ENCODE data around the gene PTPN1. TPM values are rescaled to one million over a fixed set of nuclear protein-coding genes. Genes with fewer than 3 reads are reported as not detected.

PTPN1 gene
- total and polyA plus RNA-seq, 4 donors: 5.8 to 10.6 (median 9.7) TPM

- Histone ChIP-seq H3K27ac (ENCODE audit: low read depth in 1 of 2, low read length in 2 of 2) (no peak overlapping the region), H3K4me3 (ENCODE audit: low read depth in 1 of 3, low read length in 3 of 3) (no peak overlapping the region), H3K4me1 (ENCODE audit: control insufficient read depth in 4 of 4, insufficient read depth in 4 of 4, low read length in 3 of 4) (peaks cover 0 to 1% (median 0%) of the 10 kb centered on the region in 4 donors), H3K9me3 (ENCODE audit: control insufficient read depth in 4 of 4, low read length in 3 of 4) (no peaks in the 10 kb centered on the region), H3K36me3 (ENCODE audit: control insufficient read depth in 4 of 4, insufficient read depth in 3 of 4, low read depth in 1 of 4, low read length in 3 of 4) (no peaks in the 10 kb centered on the region), H3K27me3 (ENCODE audit: control insufficient read depth in 4 of 4, insufficient read depth in 4 of 4, low read length in 3 of 4) (no peaks in the 10 kb centered on the region), H3K9ac (ENCODE audit: low read depth in 1 of 2, low read length in 2 of 2) (no peak overlapping the region)
- 81% methylated on average over 7 of the region's 7 CpGs for WGBS
- no peak for DNase-seq (ENCODE audit: low spot score)
- TF ChIP-seq TAF1 (conservative IDR thresholded peaks at IDR 0.05): no peak
- no peak for TF ChIP-seq RXRA (IDR thresholded peaks at IDR 0.05)
- TF ChIP-seq EGR1 (IDR thresholded peaks at IDR 0.05; ENCODE audit: low read depth in 2 of 2): no peak
Measured at GRCh38 chr20:50629670-50630045, 119.5 kb downstream of the PTPN1 start.

DNA sequence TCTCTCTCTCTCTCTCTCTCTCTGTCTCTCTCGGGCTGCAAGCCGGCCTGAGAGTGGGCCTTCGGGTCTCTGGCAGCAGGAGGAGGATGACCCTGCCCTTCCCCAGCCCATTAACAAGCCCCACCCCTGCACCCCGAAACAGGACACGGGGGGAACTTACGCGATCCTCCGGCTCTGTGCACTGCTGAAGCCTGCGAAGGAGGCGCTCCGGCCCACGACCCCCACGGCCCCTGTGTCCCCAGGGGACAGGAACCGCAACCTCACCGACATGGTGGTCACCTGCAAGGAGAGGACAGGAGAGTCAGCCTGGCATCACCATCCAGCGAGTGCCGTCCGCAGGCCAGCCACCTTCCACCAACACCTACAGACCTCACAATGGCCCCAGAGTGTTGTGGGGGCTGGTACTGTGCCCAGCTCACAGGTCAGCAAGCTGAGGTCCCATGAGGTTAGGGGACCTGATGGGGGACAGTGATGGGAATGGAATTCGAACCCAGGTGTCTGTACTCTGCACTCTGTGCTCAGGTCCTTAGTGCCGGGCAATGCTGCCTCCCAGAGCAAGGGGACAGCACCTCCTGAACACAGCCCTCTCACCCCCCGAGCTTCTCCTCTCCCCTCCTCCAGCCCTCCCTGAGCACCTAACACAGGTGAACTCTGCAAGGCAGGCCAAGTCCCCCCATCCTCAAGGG is 120.5 kb downstream of the PTPN1 start:
- TF ChIP-seq RXRA (IDR thresholded peaks at IDR 0.05): no peak
- TF ChIP-seq ZBTB33 (IDR thresholded peaks at IDR 0.05): no peak
- TF ChIP-seq FOXA2 (IDR thresholded peaks at IDR 0.05): no peak
- no peak for TF ChIP-seq RAD21 (IDR thresholded peaks at IDR 0.05)
- TF ChIP-seq HNF4G (IDR thresholded peaks at IDR 0.05): no peak
- TF ChIP-seq REST (IDR thresholded peaks at IDR 0.05): no peak
- TF ChIP-seq HNF4A (conservative IDR thresholded peaks at IDR 0.05): no peak
- no peak for TF ChIP-seq YY1 (IDR thresholded peaks at IDR 0.05)
- TF ChIP-seq, protein P1, sequence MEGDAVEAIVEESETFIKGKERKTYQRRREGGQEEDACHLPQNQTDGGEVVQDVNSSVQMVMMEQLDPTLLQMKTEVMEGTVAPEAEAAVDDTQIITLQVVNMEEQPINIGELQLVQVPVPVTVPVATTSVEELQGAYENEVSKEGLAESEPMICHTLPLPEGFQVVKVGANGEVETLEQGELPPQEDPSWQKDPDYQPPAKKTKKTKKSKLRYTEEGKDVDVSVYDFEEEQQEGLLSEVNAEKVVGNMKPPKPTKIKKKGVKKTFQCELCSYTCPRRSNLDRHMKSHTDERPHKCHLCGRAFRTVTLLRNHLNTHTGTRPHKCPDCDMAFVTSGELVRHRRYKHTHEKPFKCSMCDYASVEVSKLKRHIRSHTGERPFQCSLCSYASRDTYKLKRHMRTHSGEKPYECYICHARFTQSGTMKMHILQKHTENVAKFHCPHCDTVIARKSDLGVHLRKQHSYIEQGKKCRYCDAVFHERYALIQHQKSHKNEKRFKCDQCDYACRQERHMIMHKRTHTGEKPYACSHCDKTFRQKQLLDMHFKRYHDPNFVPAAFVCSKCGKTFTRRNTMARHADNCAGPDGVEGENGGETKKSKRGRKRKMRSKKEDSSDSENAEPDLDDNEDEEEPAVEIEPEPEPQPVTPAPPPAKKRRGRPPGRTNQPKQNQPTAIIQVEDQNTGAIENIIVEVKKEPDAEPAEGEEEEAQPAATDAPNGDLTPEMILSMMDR (IDR thresholded peaks at IDR 0.05; ENCODE audit: low read depth, low read length, missing input control): no peak
- no peak for TF ChIP-seq EGR1 (IDR thresholded peaks at IDR 0.05; ENCODE audit: low read depth in 2 of 2)
- TF ChIP-seq JUND (IDR thresholded peaks at IDR 0.05): no peak
- TF ChIP-seq NR2F2 (IDR thresholded peaks at IDR 0.05): no peak
- TF ChIP-seq GABPA (IDR thresholded peaks at IDR 0.05 in 1 of 2, conservative IDR thresholded peaks at IDR 0.05 in 1 of 2): no peak
- no peaks in the 10 kb centered on the region for H3K9me3 ChIP-seq (ENCODE audit: control insufficient read depth in 4 of 4, low read length in 3 of 4)
- H3K36me3 ChIP-seq (ENCODE audit: control insufficient read depth in 4 of 4, insufficient read depth in 3 of 4, low read depth in 1 of 4, low read length in 3 of 4): no peaks in the 10 kb centered on the region
- no peak overlapping the region for H3K4me3 ChIP-seq (ENCODE audit: low read depth in 1 of 3, low read length in 3 of 3)
- H3K27me3 ChIP-seq (ENCODE audit: control insufficient read depth in 4 of 4, insufficient read depth in 4 of 4, low read length in 3 of 4): no peaks in the 10 kb centered on the region
- H3K4me1 ChIP-seq (ENCODE audit: control insufficient read depth in 4 of 4, insufficient read depth in 4 of 4, low read length in 3 of 4): peaks cover 0 to 5% (median 3%) of the 10 kb centered on the region in 4 donors
- DNase-seq (ENCODE audit: low spot score): no peak
- no peak overlapping the region for H3K27ac ChIP-seq (ENCODE audit: low read depth in 1 of 2, low read length in 2 of 2)
- H3K9ac ChIP-seq (ENCODE audit: low read depth in 1 of 2, low read length in 2 of 2): no peak overlapping the region
- 93% methylated on average over 21 of the region's 21 CpGs for WGBS
